Glomerular visceral epithelial cell (primary cell): ENCODE data around the gene EXOC7.
"Not testable (repeated sequence)": the region's sequence is repeated elsewhere in the genome, so short reads cannot be mapped to it uniquely, and the experiment has no call there.

Experiments
- DNase-seq: peaks from one replicate; pipeline ENCODE4 v3.0.0-alpha.2; 2016; ENCODE audit errors: extremely low spot score

EXOC7 gene

GRCh38 chr17:76046064-76046463, 57.5 kb downstream of the EXOC7 start:
- no peak for DNase-seq

GRCh38 chr17:76044475-76045007, 59.0 kb downstream of the EXOC7 start:
- DNase-seq = not testable (repeated sequence)

GRCh38 chr17:76042868-76043267, 60.7 kb downstream of the EXOC7 start:
- not testable (repeated sequence) for DNase-seq

DNA sequence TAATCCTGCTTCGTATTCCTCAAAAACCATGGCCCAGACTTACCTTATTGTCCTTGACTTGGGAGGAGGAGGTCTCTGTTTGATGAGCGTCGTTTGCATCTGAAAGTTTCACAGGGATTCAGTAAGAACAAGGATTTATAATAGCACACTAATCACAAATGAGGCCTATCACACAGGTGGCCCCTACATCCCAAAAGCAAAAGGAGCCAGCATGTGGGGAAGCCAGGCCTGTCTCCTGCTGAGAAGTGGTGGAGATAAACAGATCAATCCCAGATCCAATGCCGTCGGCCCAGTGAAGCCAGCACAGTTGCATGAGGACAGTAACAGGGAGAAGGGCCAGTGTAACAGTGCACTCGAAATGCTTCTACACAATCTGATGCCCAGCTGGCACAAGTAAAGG, 63.2 kb downstream of the EXOC7 start:
- no peak for DNase-seq

- DNase-seq = no peak
These were observed 64.5 kb downstream of the EXOC7 start for GRCh38 chr17:76039121-76039520.

- DNase-seq = no peak
These were observed 65.5 kb downstream of the EXOC7 start for GRCh38 chr17:76038050-76038449.

GRCh38 chr17:76036497-76037261, 66.9 kb downstream of the EXOC7 start:
- DNase-seq = no peak

DNA sequence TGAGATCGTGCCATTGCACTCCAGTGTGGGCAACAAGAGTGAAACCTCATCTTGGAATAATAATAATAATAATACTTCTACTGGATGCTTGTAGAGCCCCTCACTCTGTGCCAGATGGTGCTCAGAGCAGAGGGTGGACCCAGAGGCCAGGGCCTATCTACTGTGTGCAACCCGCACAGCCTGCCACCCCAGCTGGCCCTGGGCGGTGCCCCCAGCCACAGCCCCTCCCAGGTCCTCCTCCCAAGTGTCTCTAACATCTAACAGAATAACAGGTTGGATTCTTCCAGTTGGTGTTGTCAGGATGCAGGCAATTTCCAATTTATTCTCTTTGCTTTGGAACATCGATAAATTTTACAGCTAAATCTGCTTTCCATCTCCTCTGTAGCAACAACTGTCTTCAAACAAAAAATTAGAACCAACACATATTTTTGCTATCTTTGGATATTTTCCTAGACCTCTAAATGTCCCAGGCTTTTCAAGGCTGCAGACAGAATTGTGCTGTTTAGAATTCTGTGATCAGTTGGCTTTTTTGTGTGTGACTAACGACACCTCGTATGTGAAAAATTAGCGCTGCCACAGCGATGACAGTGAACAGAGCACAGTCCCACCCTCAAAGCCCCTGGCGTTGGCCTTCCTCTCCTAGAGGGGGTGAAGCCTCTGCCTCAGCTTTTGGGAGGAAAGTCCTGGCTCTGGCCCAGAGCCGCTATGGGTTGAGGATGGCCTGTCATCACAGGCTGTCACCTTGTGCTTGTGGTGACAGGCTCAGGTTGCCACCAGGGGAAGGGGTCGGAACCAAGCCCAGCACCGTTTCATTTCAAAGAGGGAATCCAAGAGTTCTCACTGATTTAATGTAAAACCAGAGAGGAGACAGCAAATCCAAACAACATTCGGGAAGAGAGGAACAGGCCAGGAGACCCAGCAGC, 68.9 kb downstream of the EXOC7 start:
- no peak for DNase-seq

DNA sequence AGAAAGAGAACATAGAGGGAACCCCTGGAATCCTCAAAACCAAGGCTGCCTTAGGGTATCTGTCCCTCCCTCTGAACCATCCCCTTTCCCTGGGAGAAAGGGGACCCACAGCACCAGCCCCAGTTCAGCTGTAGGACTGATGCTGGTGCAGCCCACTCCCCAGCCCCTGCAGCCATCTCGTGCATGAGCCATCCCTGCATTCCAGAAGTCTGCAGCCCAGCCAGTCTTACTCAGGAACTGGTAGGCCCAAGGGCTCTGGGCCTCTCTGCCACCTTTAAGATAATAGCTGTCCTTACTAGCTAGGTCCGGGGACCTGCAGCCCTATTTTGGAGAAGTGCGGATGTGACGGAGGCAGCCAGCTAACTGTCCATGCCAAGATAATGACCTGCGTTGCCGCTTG, 70.4 kb downstream of the EXOC7 start:
- no peak for DNase-seq

DNA sequence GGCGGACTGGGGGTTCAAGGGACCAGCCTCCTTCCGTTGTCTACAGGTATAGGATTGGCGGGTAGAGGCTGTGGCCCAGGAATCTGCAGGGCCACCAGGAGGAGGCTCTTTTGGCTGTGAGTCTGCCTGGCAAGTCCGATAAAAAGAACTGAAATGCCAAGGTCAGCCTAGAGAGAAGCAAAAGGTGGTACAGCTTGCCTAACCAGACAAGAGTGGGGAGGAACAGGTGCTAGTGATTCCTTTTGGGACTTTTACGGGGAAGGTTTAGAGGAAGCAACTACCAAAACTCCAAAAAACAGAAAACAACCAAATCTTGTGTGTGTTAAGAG, 70.8 kb downstream of the EXOC7 start:
- DNase-seq = no peak

DNA sequence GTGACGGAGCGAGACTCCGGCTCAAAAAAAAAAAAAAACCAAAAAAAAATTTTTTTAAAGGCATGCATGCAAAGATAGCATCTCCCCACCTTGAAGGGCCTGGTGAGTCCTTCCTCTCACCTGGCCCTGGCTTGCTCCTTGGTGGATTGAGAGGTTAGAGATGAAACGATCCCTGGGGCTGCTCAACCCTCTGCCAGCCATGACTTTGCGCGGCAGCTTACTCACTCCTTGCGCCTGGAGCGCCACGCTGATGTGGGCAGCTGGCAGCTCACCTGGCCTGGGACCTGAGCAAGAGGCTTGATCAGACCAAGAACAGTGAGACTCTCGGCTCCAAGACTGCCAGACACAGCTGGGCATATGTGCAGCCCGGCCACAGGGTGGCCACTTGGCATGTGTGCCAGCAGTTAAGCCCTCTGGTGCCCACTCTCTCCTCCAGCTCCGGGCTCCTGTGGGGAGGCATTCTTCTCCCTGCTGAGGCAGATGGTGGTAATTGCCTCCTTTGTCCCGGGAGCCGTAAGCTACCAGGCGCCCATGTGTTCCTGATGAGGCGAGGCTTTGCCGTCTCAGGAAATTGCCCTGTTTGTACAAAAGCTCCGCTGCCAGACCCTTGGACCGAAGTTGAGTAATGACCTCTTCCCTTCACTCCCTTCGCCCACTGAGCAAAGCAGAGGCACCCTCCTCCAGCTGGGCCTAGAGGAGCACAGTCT, 71.4 kb downstream of the EXOC7 start:
- DNase-seq = peak; percentile 21
